Neural crest cell (in vitro differentiated cells): ENCODE results near the gene AKAP6. TPM values are rescaled to one million over a fixed set of nuclear protein-coding genes. Genes with fewer than 3 reads are reported as not detected.

ENCODE experiments used
- DNase-seq: peaks from one replicate; pipeline ENCODE4 v3.0.0; 2021; ENCODE audit warnings: low read depth, mixed read lengths, low spot score
- H3K27ac Mint-ChIP-seq: one replicate; pipeline ENCODE4 v1.8.0; 2021; ENCODE audit warnings: mild to moderate bottlenecking, mixed read lengths; ENCODE audit not compliant: unreplicated experiment
- H3K27me3 Mint-ChIP-seq: 2 replicates; pipeline ENCODE4 v1.8.0; 2021; ENCODE audit warnings: low read depth, mild to moderate bottlenecking, mixed read lengths
- H3K36me3 Mint-ChIP-seq: 2 replicates; pipeline ENCODE4 v1.8.0; 2021; ENCODE audit warnings: low read depth, mild to moderate bottlenecking, mixed read lengths
- H3K4me1 Mint-ChIP-seq: 2 replicates; pipeline ENCODE4 v1.8.0; 2021; ENCODE audit warnings: mixed read lengths
- H3K4me3 Mint-ChIP-seq: one replicate; pipeline ENCODE4 v1.8.0; 2021; ENCODE audit warnings: mild to moderate bottlenecking, mixed read lengths
- H3K9me3 Mint-ChIP-seq: 2 replicates; pipeline ENCODE4 v1.8.0; 2021; ENCODE audit warnings: mixed read lengths
- total RNA-seq: library from RNA; stranded (reverse); gene quantifications from 2 replicates; pipeline ENCODE4 v1.2.1, GENCODE V29; 2021
- TF ChIP-seq, protein P1 (sequence below): fragments of 200-600 bp; sonication (generic); conservative IDR thresholded peaks from 2 replicates; pipeline ENCODE4 v1.5.0; 2021; ENCODE audit warnings: antibody characterized with exemption, mild to moderate bottlenecking

AKAP6 gene
- total RNA-seq, 1 donor from 2014 or later: 9.4 TPM

- no peaks in the 10 kb centered on the region for H3K9me3 Mint-ChIP-seq
- DNase-seq: no peak
- peaks cover 20% of the 10 kb centered on the region for H3K4me1 Mint-ChIP-seq
- no peaks in the 10 kb centered on the region for H3K27me3 Mint-ChIP-seq
- TF ChIP-seq, protein P1, sequence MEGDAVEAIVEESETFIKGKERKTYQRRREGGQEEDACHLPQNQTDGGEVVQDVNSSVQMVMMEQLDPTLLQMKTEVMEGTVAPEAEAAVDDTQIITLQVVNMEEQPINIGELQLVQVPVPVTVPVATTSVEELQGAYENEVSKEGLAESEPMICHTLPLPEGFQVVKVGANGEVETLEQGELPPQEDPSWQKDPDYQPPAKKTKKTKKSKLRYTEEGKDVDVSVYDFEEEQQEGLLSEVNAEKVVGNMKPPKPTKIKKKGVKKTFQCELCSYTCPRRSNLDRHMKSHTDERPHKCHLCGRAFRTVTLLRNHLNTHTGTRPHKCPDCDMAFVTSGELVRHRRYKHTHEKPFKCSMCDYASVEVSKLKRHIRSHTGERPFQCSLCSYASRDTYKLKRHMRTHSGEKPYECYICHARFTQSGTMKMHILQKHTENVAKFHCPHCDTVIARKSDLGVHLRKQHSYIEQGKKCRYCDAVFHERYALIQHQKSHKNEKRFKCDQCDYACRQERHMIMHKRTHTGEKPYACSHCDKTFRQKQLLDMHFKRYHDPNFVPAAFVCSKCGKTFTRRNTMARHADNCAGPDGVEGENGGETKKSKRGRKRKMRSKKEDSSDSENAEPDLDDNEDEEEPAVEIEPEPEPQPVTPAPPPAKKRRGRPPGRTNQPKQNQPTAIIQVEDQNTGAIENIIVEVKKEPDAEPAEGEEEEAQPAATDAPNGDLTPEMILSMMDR: no peak
- no peak overlapping the region for H3K27ac Mint-ChIP-seq
- no peak overlapping the region for H3K4me3 Mint-ChIP-seq
- H3K36me3 Mint-ChIP-seq: no peaks in the 10 kb centered on the region
Observed at GRCh38 chr14:32414808-32415255, 85.7 kb downstream of the AKAP6 start.

- Mint-ChIP-seq H3K9me3 (peaks cover 6% of the 10 kb centered on the region), H3K36me3 (peaks cover 2% of the 10 kb centered on the region), H3K4me1 (peaks cover 20% of the 10 kb centered on the region), H3K27ac (no peak overlapping the region), H3K27me3 (no peaks in the 10 kb centered on the region), H3K4me3 (no peak overlapping the region)
- no peak for DNase-seq
- TF ChIP-seq, protein P1: no peak
Observed at GRCh38 chr14:32417956-32418552, 89.0 kb downstream of the AKAP6 start.

DNA sequence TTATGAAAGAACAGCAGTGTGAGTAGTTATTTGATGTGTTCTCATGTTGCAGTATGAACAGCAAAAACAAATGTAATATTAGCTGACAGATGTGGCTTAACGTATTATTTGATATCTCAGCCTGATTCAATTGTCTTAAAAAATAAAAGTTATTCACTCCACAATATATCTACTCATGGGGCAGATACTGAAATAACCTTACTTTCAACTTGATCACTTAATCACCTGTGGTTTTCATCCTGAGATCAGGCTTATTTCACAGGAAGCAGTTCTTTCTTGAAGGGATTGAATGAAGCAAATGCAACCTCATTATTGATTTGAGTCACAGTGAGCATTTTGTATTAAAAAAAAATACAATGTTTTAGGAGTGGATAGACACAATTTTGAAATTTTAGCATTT, 90.3 kb downstream of the AKAP6 start:
- Mint-ChIP-seq H3K27me3 (no peaks in the 10 kb centered on the region), H3K36me3 (peaks cover 2% of the 10 kb centered on the region), H3K4me1 (peaks cover 12% of the 10 kb centered on the region), H3K4me3 (no peak overlapping the region), H3K27ac (no peak overlapping the region), H3K9me3 (peaks cover 6% of the 10 kb centered on the region)
- TF ChIP-seq, protein P1: no peak
- DNase-seq: no peak

GRCh38 chr14:32421781-32422180, 92.7 kb downstream of the AKAP6 start:
- DNase-seq: no peak
- TF ChIP-seq, protein P1: no peak
- Mint-ChIP-seq H3K36me3 (peaks cover 5% of the 10 kb centered on the region), H3K9me3 (peaks cover 8% of the 10 kb centered on the region), H3K27me3 (no peaks in the 10 kb centered on the region), H3K4me1 (peaks cover 16% of the 10 kb centered on the region), H3K4me3 (no peak overlapping the region), H3K27ac (no peak overlapping the region)

DNA sequence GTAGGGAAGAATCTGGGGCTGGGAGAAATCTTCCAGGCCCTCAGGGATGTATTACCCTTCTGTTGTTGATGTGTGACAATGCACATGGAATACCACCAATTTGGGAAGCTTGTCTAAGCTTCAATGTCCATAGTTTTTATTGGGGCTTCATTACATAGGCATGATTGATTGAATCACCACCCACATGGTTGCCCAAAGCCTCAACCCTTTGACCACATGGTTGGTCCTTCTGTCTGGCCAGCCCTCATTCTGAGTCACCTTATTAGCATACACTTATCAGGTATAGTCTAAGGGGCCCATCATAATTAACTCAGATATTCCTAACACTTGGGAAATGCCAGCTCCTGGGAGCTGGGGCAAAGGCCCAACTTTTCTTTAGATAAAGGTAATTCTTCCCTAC, 93.3 kb downstream of the AKAP6 start:
- no peak for DNase-seq
- TF ChIP-seq, protein P1: no peak
- H3K9me3 Mint-ChIP-seq: peaks cover 8% of the 10 kb centered on the region
- H3K27me3 Mint-ChIP-seq: no peaks in the 10 kb centered on the region
- H3K27ac Mint-ChIP-seq: no peak overlapping the region
- H3K4me1 Mint-ChIP-seq: peaks cover 23% of the 10 kb centered on the region
- no peak overlapping the region for H3K4me3 Mint-ChIP-seq
- peaks cover 5% of the 10 kb centered on the region for H3K36me3 Mint-ChIP-seq
